Hematopoietic multipotent progenitor cell treated with erythropoietin and hydrocortisone succinate and interleukin-3 and kit ligand, for 4 days (in vitro differentiated cells): Measurements from ENCODE around the gene ST7.
"Not testable (repeated sequence)": the region's sequence is repeated elsewhere in the genome, so short reads cannot be mapped to it uniquely, and the experiment has no call there.

Source experiments
- DNase-seq: peaks from one replicate; pipeline ENCODE4 v3.0.0-alpha.2; 2015

ST7 gene

GRCh38 chr7:117243390-117243789 lies 290.1 kb downstream of the ST7 start:
- DNase-seq: no peak

GRCh38 chr7:117245703-117246102 lies 292.4 kb downstream of the ST7 start:
- DNase-seq: not testable (repeated sequence)

DNA sequence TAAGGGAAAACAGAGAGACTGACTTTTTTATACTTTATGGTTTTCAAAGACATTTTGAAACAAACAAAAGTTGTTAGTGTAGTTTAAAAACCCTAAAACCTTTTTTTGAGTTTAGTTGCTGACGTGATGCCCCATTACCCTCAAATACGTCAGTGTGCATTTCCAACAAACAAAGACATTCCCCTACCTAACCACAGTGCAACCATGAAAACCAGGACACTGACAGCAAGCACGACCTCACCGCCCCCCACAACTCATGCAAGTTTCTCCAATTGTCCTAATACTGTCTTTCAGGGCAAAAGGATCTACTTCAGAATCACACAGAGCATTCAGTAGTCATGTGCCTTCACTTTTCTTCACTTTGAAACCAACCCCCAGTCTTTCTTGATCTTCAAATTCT lies 294.5 kb downstream of the ST7 start:
- no peak for DNase-seq

DNA sequence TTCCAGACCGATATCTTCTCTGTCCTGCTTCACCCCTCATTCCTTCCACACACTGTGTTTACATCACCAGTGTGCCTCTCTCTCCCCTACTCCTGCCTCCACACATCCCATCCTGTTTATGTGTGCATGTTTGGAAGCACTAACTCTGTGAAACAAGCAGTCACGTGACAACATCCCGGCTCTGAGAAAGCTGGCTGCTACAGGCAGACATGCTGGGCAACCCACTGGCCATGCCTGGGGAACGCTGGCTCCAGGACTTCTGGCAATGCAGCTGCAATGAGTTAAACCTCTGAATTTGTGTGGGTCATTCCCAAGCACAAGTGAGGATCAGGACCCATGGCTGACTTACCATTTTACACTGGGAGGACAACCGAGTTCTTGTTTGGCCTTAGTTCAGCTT lies 295.5 kb downstream of the ST7 start:
- no peak for DNase-seq

DNA sequence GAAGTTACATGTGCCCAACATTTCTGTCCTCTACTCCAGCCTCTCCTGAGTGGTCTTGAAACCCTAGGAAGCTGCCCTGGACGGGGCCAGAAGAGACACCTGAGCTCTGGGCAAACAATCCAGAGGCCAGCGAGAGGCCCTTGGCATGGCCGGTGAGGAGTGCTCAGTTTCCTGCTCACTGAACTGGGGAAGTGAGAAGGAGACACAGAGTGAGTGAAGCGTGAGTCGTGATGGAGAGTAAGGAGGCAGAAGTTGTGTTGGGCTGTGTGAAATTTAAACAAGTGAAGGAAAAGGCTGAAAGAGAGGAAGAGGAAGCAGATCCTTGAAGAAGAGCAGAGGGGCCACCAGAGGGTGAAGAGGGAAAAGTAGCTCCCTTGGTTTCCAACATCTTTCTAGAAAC lies 296.4 kb downstream of the ST7 start:
- DNase-seq: no peak

- no peak for DNase-seq
These were observed 296.9 kb downstream of the ST7 start for GRCh38 chr7:117250245-117250644.

DNA sequence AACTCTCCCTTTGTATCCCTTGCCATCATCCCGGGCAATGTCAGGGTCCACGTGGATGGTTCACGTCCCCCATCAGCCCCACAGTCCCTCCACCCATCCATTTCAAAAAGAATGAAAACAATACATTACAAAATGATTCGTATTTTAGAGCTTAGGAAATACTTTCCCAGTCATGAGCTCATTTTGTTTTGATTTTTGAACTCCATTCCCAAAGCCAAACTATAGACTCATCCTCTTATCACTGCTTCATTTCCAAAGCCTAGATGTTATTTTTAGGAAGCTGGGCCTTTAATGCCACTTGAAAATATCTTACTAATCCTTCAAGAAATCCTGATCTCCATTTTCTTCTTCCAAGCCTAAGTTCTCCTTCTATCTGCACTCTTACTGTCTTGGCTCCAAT lies 297.5 kb downstream of the ST7 start:
- DNase-seq: no peak

GRCh38 chr7:117251687-117252086 lies 298.4 kb downstream of the ST7 start:
- no peak for DNase-seq

- no peak for DNase-seq
These were observed 306.3 kb downstream of the ST7 start for GRCh38 chr7:117259615-117260014.

DNA sequence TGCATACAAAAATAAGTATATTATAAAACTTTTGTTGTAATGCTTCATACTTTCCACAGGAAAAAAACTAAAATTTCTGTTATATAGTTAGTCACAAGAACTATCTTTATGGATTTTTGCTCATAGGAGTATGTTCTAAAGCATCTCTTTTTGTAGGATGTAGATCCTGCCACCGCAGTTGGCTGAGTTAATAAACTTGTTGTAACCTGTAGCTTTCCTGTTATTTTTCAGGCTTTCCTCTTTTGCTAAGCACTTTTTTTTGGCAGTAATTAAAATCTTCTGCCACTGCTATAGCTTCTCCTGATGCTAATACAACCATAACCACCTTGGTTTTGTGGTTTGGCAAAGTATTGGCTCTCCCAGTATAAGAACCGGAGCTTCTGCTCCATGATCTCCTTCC lies 309.2 kb downstream of the ST7 start:
- DNase-seq: no peak

DNA sequence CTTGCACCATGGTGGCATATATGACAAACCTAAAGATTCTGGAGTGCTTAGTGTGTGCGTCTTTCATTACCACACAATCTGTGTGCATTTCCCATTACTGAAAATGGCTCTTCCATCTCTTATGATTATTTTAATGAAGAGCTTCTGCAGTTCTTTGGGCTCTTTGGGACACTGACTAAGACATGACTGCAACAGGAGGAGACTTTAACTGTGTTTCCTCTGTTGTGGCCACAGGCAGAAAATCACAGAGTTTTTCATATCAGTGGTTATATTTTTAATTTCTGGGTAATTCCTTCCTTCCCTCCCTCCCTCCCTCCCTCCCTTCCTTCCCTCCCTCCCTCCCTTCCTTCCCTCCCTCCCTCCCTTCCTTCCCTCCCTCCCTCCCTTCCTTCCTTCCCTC lies 311.4 kb downstream of the ST7 start:
- no peak for DNase-seq

GRCh38 chr7:117269417-117269816 lies 316.1 kb downstream of the ST7 start:
- no peak for DNase-seq

GRCh38 chr7:117269886-117270285 lies 316.6 kb downstream of the ST7 start:
- DNase-seq: no peak

DNA sequence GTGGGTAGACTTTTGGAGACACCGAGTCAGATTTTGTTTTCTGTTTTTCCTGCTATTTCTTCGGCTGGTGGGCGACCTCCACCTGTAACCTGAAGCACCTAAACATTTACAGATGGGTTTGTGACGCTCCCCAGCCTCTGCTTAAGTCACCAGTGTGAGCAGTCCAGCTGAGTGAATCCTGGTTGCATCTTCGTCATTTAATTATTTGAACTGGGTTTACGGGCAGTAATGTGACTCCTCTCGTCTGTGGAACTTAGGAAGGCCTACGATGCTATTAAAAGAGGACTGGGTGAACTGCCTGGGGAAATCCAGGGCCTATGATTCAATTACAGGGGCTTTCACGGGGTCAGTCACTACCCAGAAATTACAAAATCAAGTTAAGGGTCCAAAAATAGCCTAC lies 317.1 kb downstream of the ST7 start:
- DNase-seq: no peak

- no peak for DNase-seq
These were observed 318.3 kb downstream of the ST7 start for GRCh38 chr7:117271566-117271965.

- DNase-seq: no peak
These were observed 318.9 kb downstream of the ST7 start for GRCh38 chr7:117272017-117272759.

DNA sequence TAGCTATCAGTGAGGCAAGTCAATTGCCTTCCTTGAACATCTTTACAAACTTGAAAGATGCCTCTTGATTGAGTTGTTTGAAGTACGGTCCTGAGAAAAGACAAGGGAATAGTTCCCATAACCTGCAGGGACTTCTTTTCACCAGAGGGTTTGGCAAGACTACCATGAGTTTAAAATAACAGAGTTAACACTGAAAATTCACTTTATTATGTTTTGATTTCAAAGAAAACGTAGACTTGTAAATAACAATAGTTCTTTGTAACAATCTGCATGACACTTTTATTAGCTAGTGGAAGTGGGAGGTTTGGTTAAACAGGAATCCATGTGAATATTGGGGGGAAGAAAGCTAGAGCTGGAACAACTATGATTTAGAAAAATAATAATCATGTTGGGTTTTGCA lies 320.0 kb downstream of the ST7 start:
- no peak for DNase-seq

DNA sequence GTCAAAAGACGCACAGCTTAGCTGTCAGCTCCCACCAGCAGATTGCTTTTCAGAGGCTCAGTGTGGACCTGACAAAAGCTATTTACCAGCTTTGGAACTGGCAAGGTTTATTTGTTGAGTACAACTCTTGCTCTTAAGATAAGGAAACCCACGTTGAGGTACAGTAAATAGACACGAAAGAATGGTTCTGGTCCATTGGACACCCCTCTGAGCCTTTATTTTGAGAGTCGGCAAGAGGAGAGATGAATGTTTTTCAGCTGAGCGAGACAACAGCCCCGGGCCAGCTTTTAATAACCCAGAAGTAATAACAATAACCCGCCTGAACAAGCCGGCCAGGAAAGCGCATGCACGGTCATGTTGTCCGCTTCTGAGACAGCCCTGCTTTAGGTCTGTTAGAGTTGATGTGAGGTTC lies 320.5 kb downstream of the ST7 start:
- no peak for DNase-seq

- DNase-seq: no peak
These were observed 321.6 kb downstream of the ST7 start for GRCh38 chr7:117274951-117275350.

DNA sequence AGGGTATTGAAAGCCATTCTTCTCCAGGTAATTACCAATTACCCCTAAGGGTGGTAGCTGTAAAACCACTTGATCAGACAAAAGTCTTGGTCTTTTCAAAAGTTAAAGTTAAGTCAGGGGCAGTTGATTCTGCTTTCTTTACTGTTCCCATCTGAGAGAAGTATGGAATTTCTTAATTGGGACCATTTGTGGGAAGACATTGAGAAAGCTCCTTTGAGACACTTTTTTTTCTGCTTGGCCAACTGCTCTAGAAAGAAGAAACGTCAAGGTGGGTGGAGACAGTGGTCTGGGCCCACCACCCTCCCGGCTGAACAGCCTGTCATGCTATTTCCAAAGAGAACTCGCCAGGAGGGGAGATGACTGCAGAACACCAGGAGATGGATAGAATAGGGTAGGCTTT lies 324.3 kb downstream of the ST7 start:
- no peak for DNase-seq

DNA sequence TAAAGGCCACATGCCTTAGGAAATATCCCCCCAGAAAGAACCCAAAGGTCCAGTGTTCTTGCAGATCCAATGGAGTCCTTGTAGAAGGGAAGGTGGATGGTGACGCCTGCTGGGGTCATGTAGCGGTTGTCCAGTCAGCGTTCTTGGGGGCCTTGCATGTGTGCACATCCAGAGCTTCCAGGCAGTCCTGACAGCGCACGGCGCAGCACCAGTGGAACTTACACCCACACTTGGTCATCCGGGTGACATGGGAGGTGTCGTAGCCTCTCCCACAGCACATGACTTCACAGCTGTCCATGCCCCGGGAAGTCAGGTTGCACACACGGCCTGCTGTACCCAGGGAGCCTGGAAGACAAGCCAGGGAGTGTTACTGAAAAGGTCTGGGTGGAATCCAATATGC lies 324.7 kb downstream of the ST7 start:
- no peak for DNase-seq

DNA sequence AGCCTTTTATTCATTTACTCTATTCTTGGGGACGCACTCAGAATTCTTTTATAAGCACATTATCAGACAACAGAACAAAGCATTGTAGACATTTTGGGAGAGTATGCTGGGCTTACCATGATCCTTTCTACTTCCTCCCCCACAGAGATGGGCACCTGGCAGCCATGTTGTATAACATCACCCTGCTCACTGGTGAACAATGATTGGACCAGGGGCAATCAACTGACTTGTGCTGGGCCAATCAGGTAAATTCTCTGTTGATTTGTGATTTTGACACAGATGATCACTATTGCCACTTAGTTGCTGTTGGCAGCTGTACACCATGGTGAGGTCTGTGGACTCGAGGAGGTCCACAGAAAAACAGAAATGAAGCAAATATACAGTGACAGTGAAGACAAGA lies 325.9 kb downstream of the ST7 start:
- no peak for DNase-seq
